Right lobe of liver (tissue), 4 donors: ENCODE results near the gene HNRNPU.

Experiments
- CTCF ChIP-seq, 4 donors: fragments of 200-600 bp in 3 of 4; fragments of 450-650 bp in 1 of 4; IDR thresholded peaks; one replicate each; pipeline versions ENCODE4 v1.5.1 to v1.8.0; 2016 to 2022; ENCODE audit warnings: antibody characterized with exemption in 4 of 4, mild to moderate bottlenecking in 2 of 4
- POLR2A ChIP-seq: fragments of 450-650 bp; IDR thresholded peaks from one replicate; pipeline ENCODE4 v1.6.1; 2017; ENCODE audit warnings: antibody characterized with exemption, mild to moderate bottlenecking
- donor health status: DM: no; HTN: no; CAD: no.
- donor health status: DM: no; HTN: no; CAD: no.
- donor health status: DM: no; HTN: yes; CAD: no.

- TF ChIP-seq CTCF (IDR thresholded peaks at IDR 0.05): no peak
- TF ChIP-seq POLR2A: no peak
These were observed 4.4 kb upstream of the HNRNPU start for GRCh38 chr1:244868484-244869363.
